GM21786 (cell line): Measurements from ENCODE around the gene ABHD16A.

ENCODE experiments used
- ATAC-seq: cut with Tn5 transposase; IDR thresholded peaks from one replicate; pipeline ENCODE4 v1.9.1; 2021; ENCODE audit not compliant: unreplicated experiment

The ABHD16A gene

GRCh38 chr6:31663126-31663960 is 39.8 kb downstream of the ABHD16A start:
- ATAC-seq = no peak

- no peak for ATAC-seq
Measured at GRCh38 chr6:31662124-31662723, 40.9 kb downstream of the ABHD16A start.

GRCh38 chr6:31661262-31662123 is 41.6 kb downstream of the ABHD16A start:
- ATAC-seq = no peak

GRCh38 chr6:31660381-31661261 is 42.5 kb downstream of the ABHD16A start, which contains the start of gene C6orf47:
C6orf47 (minus strand) TSS chr6:31660778; CDS start chr6:31659947, 831 bp downstream.
- ATAC-seq = peak; percentile 49

GRCh38 chr6:31659649-31660380 is 43.3 kb downstream of the ABHD16A start:
- ATAC-seq = no peak

- no peak for ATAC-seq
Measured at GRCh38 chr6:31658983-31659648, 44.0 kb downstream of the ABHD16A start.

- no peak for ATAC-seq
Measured at GRCh38 chr6:31658158-31658688, 44.9 kb downstream of the ABHD16A start.

- ATAC-seq = no peak
Measured at GRCh38 chr6:31657406-31658157, 45.5 kb downstream of the ABHD16A start.

- no peak for ATAC-seq
Measured at GRCh38 chr6:31655349-31656237, 47.5 kb downstream of the ABHD16A start, which contains the start of gene APOM. APOM (plus strand) TSS chr6:31655894; CDS start chr6:31655967, 73 bp downstream.

- no peak for ATAC-seq
Measured at GRCh38 chr6:31654574-31655348, 48.4 kb downstream of the ABHD16A start.

GRCh38 chr6:31652925-31653724 is 50.0 kb downstream of the ABHD16A start:
- peak; percentile 57 for ATAC-seq

GRCh38 chr6:31651602-31652191 is 51.4 kb downstream of the ABHD16A start:
- ATAC-seq = peak; percentile 26

GRCh38 chr6:31645325-31645724 is 57.8 kb downstream of the ABHD16A start:
- ATAC-seq = no peak

GRCh38 chr6:31643818-31644454 is 59.2 kb downstream of the ABHD16A start:
- ATAC-seq = no peak
